ENCODE data around the gene OPALIN.

DNA sequence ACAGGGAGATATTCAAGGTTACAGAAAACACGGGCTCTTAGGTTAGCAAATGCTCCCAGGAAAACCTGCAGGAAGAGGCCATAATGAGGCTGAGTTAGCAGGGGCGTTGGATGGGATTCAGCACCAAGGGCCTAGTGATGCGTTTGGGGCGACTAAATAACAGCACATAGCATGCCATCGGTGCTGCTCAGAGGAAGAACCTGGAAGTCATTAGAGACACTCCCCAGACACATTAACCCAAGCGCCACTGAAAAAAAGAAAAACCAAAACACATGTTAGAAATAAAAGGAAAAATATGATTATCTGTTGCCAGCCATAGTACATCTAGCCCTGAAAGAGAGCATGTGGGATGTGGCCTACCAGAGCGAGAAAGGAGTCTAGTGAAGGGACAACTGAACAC lies 28.8 kb upstream of the OPALIN start:
- no peak for TF ChIP-seq SP1 (IDR thresholded peaks at IDR 0.05)
- TF ChIP-seq, protein P1, sequence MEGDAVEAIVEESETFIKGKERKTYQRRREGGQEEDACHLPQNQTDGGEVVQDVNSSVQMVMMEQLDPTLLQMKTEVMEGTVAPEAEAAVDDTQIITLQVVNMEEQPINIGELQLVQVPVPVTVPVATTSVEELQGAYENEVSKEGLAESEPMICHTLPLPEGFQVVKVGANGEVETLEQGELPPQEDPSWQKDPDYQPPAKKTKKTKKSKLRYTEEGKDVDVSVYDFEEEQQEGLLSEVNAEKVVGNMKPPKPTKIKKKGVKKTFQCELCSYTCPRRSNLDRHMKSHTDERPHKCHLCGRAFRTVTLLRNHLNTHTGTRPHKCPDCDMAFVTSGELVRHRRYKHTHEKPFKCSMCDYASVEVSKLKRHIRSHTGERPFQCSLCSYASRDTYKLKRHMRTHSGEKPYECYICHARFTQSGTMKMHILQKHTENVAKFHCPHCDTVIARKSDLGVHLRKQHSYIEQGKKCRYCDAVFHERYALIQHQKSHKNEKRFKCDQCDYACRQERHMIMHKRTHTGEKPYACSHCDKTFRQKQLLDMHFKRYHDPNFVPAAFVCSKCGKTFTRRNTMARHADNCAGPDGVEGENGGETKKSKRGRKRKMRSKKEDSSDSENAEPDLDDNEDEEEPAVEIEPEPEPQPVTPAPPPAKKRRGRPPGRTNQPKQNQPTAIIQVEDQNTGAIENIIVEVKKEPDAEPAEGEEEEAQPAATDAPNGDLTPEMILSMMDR (IDR thresholded peaks at IDR 0.05; ENCODE audit: low read depth, low read length, missing input control) = no peak
- TF ChIP-seq EGR1 (IDR thresholded peaks at IDR 0.05; ENCODE audit: low read depth in 2 of 2) = no peak
- TF ChIP-seq, protein P2, sequence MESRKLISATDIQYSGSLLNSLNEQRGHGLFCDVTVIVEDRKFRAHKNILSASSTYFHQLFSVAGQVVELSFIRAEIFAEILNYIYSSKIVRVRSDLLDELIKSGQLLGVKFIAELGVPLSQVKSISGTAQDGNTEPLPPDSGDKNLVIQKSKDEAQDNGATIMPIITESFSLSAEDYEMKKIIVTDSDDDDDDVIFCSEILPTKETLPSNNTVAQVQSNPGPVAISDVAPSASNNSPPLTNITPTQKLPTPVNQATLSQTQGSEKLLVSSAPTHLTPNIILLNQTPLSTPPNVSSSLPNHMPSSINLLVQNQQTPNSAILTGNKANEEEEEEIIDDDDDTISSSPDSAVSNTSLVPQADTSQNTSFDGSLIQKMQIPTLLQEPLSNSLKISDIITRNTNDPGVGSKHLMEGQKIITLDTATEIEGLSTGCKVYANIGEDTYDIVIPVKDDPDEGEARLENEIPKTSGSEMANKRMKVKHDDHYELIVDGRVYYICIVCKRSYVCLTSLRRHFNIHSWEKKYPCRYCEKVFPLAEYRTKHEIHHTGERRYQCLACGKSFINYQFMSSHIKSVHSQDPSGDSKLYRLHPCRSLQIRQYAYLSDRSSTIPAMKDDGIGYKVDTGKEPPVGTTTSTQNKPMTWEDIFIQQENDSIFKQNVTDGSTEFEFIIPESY (IDR thresholded peaks at IDR 0.05) = no peak
- TF ChIP-seq FOXA1 (IDR thresholded peaks at IDR 0.05) = no peak
- no peak for TF ChIP-seq JUND (IDR thresholded peaks at IDR 0.05)
- no peak for TF ChIP-seq GABPA (IDR thresholded peaks at IDR 0.05 in 1 of 2, conservative IDR thresholded peaks at IDR 0.05 in 1 of 2)
